Hepatocyte (in vitro differentiated cells): ENCODE data around the gene APBB1.

ENCODE experiments used
- CTCF ChIP-seq: fragments of 200-600 bp; sonication (generic); IDR thresholded peaks from 2 replicates; pipeline ENCODE4 v1.5.1; 2016; ENCODE audit warnings: antibody characterized with exemption, mild to moderate bottlenecking; ENCODE audit not compliant: poor library complexity
- EZH2 ChIP-seq: fragments of 200-600 bp; sonication (generic); IDR thresholded peaks from 2 replicates; pipeline ENCODE4 v1.6.1; 2016; ENCODE audit warnings: antibody characterized with exemption, mild to moderate bottlenecking, borderline replicate concordance
- EZH2phosphoT487 ChIP-seq: fragments of 200-600 bp; sonication (generic); IDR thresholded peaks from one replicate; pipeline ENCODE4 v1.6.1; 2018; ENCODE audit warnings: antibody characterized with exemption, mild to moderate bottlenecking, low read depth, moderate library complexity; ENCODE audit not compliant: unreplicated experiment, severe bottlenecking

GRCh38 chr11:6357222-6357621, 61.7 kb downstream of the APBB1 start:
- TF ChIP-seq CTCF (no peak), EZH2 (no peak), EZH2phosphoT487 (no peak)
